ENCODE measurements around the gene IRF1.
"Not testable (repeated sequence)": the region's sequence is repeated elsewhere in the genome, so short reads cannot be mapped to it uniquely, and the experiment has no call there.

The IRF1 gene

GRCh38 chr5:132438267-132438645, 52.3 kb downstream of the IRF1 start:
- not testable (repeated sequence) for H3K9ac ChIP-seq (ENCODE audit: low read length); H2BK5ac ChIP-seq (ENCODE audit: low read depth, low read length, poor library complexity); H3K4ac ChIP-seq (ENCODE audit: low read depth, low read length); H3K36me3 ChIP-seq (ENCODE audit: control insufficient read depth in 1 of 2, insufficient read depth in 2 of 2, low read length in 2 of 2); H2BK120ac ChIP-seq (ENCODE audit: insufficient read depth, low read length, poor library complexity); H3K23ac ChIP-seq (ENCODE audit: low read length); H3K4me2 ChIP-seq (ENCODE audit: low read length); H2BK12ac ChIP-seq (ENCODE audit: low read length); H2AFZ ChIP-seq (ENCODE audit: insufficient read depth, low read length, poor library complexity); H3K27me3 ChIP-seq (ENCODE audit: insufficient read depth, low read length); H3K4me3 ChIP-seq (ENCODE audit: low read depth, low read length); H3K79me2 ChIP-seq (ENCODE audit: control insufficient read depth, insufficient read depth, low read length, poor library complexity); H2AK5ac ChIP-seq (ENCODE audit: low read length); H3K14ac ChIP-seq (ENCODE audit: low read length); H4K91ac ChIP-seq (ENCODE audit: low read depth, low read length); H3K27ac ChIP-seq (ENCODE audit: low read depth, low read length); H4K8ac ChIP-seq (ENCODE audit: low read depth, low read length); H3K9me3 ChIP-seq (ENCODE audit: insufficient read depth, low read depth, low read length); DNase-seq; H4K12ac ChIP-seq (ENCODE audit: low read depth, low read length); H3K18ac ChIP-seq (ENCODE audit: low read length); H3K79me1 ChIP-seq (ENCODE audit: low read length)
- H3K4me1 ChIP-seq (ENCODE audit: control insufficient read depth in 1 of 2, insufficient read depth in 2 of 2, low read length in 2 of 2): peaks cover 0 to 11% of the 10 kb centered on the region in 2 experiments
- WGBS (ENCODE audit: extremely low coverage, insufficient coverage, insufficient read length): no CpG with 5 or more reads among the region's 3 CpGs

DNA sequence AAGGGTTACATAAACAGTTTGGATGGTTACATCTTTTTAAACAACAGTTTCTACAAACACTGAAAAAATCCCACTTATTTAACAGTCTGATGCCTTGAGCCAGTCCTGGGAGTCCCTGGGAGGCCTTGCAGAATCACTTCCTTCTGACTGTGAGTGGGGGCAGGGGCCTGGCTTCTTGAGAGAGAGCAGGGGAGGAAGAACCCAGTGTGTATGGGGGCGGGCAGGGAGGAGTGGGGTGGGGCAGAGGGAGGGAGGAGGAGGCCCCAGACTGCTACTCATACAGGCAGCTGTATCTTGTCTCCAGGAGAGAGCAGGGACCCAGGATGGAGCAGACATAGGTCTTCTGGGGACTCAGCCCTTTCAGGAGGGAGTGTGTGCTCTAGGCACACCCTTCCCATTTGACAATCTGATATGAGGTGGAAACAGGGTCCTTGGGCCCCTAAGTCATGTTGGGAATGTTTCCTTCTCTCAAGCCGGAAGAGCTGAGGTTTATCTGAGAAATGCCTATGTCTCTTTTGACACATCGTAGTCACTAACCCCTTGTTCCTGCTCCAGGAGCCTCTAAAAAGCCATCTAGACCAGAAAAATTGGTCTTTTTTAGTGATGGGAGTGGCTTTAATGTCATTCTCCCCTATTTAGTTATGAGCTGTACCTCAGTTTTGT, 52.8 kb downstream of the IRF1 start:
- H2AK5ac ChIP-seq (ENCODE audit: low read length): no peak overlapping the region
- no peak overlapping the region for H2BK12ac ChIP-seq (ENCODE audit: low read length)
- H4K12ac ChIP-seq (ENCODE audit: low read depth, low read length): no peak overlapping the region
- H3K27me3 ChIP-seq (ENCODE audit: insufficient read depth, low read length): no peaks in the 10 kb centered on the region
- no CpG with 5 or more reads among the region's 3 CpGs for WGBS (ENCODE audit: extremely low coverage, insufficient coverage, insufficient read length)
- no peak overlapping the region for H3K27ac ChIP-seq (ENCODE audit: low read depth, low read length)
- no peak overlapping the region for H2BK120ac ChIP-seq (ENCODE audit: insufficient read depth, low read length, poor library complexity)
- no peak overlapping the region for H3K9ac ChIP-seq (ENCODE audit: low read length)
- peaks cover 2% of the 10 kb centered on the region for H3K79me1 ChIP-seq (ENCODE audit: low read length)
- no peak overlapping the region for H3K23ac ChIP-seq (ENCODE audit: low read length)
- H2BK5ac ChIP-seq (ENCODE audit: low read depth, low read length, poor library complexity): no peak overlapping the region
- no peak overlapping the region for H3K4me2 ChIP-seq (ENCODE audit: low read length)
- H3K4ac ChIP-seq (ENCODE audit: low read depth, low read length): no peak overlapping the region
- no peaks in the 10 kb centered on the region for H3K36me3 ChIP-seq (ENCODE audit: control insufficient read depth in 1 of 2, insufficient read depth in 2 of 2, low read length in 2 of 2)
- peak; percentile 74 to 76 for DNase-seq
- H4K8ac ChIP-seq (ENCODE audit: low read depth, low read length): no peak overlapping the region
- H3K14ac ChIP-seq (ENCODE audit: low read length): no peak overlapping the region
- no peak overlapping the region for H3K18ac ChIP-seq (ENCODE audit: low read length)
- no peaks in the 10 kb centered on the region for H3K9me3 ChIP-seq (ENCODE audit: insufficient read depth, low read depth, low read length)
- H2AFZ ChIP-seq (ENCODE audit: insufficient read depth, low read length, poor library complexity): no peak overlapping the region
- H4K91ac ChIP-seq (ENCODE audit: low read depth, low read length): no peak overlapping the region
- no peaks in the 10 kb centered on the region for H3K79me2 ChIP-seq (ENCODE audit: control insufficient read depth, insufficient read depth, low read length, poor library complexity)
- no peak overlapping the region for H3K4me3 ChIP-seq (ENCODE audit: low read depth, low read length)
- H3K4me1 ChIP-seq (ENCODE audit: control insufficient read depth in 1 of 2, insufficient read depth in 2 of 2, low read length in 2 of 2): peaks cover 0 to 11% of the 10 kb centered on the region in 2 experiments

GRCh38 chr5:132436936-132437335, 53.6 kb downstream of the IRF1 start:
- no peaks in the 10 kb centered on the region for H3K9me3 ChIP-seq (ENCODE audit: insufficient read depth, low read depth, low read length)
- no peak overlapping the region for H3K27ac ChIP-seq (ENCODE audit: low read depth, low read length)
- no peak overlapping the region for H2BK5ac ChIP-seq (ENCODE audit: low read depth, low read length, poor library complexity)
- no peak overlapping the region for H2AFZ ChIP-seq (ENCODE audit: insufficient read depth, low read length, poor library complexity)
- peaks cover 0 to 11% of the 10 kb centered on the region in 2 experiments for H3K4me1 ChIP-seq (ENCODE audit: control insufficient read depth in 1 of 2, insufficient read depth in 2 of 2, low read length in 2 of 2)
- H3K36me3 ChIP-seq (ENCODE audit: control insufficient read depth in 1 of 2, insufficient read depth in 2 of 2, low read length in 2 of 2): no peaks in the 10 kb centered on the region
- no peak overlapping the region for H4K12ac ChIP-seq (ENCODE audit: low read depth, low read length)
- H3K9ac ChIP-seq (ENCODE audit: low read length): no peak overlapping the region
- DNase-seq: no peak
- H2AK5ac ChIP-seq (ENCODE audit: low read length): no peak overlapping the region
- no peaks in the 10 kb centered on the region for H3K79me2 ChIP-seq (ENCODE audit: control insufficient read depth, insufficient read depth, low read length, poor library complexity)
- no peak overlapping the region for H3K4me2 ChIP-seq (ENCODE audit: low read length)
- H3K18ac ChIP-seq (ENCODE audit: low read length): no peak overlapping the region
- H3K14ac ChIP-seq (ENCODE audit: low read length): no peak overlapping the region
- H3K23ac ChIP-seq (ENCODE audit: low read length): no peak overlapping the region
- no peak overlapping the region for H2BK120ac ChIP-seq (ENCODE audit: insufficient read depth, low read length, poor library complexity)
- no peak overlapping the region for H4K91ac ChIP-seq (ENCODE audit: low read depth, low read length)
- H3K4me3 ChIP-seq (ENCODE audit: low read depth, low read length): no peak overlapping the region
- peaks cover 2% of the 10 kb centered on the region for H3K79me1 ChIP-seq (ENCODE audit: low read length)
- WGBS (ENCODE audit: extremely low coverage, insufficient coverage, insufficient read length): no CpG with 5 or more reads among the region's 3 CpGs
- H2BK12ac ChIP-seq (ENCODE audit: low read length): peak overlapping the region; percentile 47
- no peaks in the 10 kb centered on the region for H3K27me3 ChIP-seq (ENCODE audit: insufficient read depth, low read length)
- no peak overlapping the region for H4K8ac ChIP-seq (ENCODE audit: low read depth, low read length)
- no peak overlapping the region for H3K4ac ChIP-seq (ENCODE audit: low read depth, low read length)

GRCh38 chr5:132435886-132436285, 54.7 kb downstream of the IRF1 start:
- peak overlapping the region; percentile 95 for H2AK5ac ChIP-seq (ENCODE audit: low read length)
- no peaks in the 10 kb centered on the region for H3K79me2 ChIP-seq (ENCODE audit: control insufficient read depth, insufficient read depth, low read length, poor library complexity)
- DNase-seq: no peak
- H3K4me1 ChIP-seq (ENCODE audit: control insufficient read depth in 1 of 2, insufficient read depth in 2 of 2, low read length in 2 of 2): peaks cover 0 to 11% of the 10 kb centered on the region in 2 experiments
- H2BK12ac ChIP-seq (ENCODE audit: low read length): peak overlapping the region; percentile 66
- H3K27me3 ChIP-seq (ENCODE audit: insufficient read depth, low read length): no peaks in the 10 kb centered on the region
- no peak overlapping the region for H3K4me3 ChIP-seq (ENCODE audit: low read depth, low read length)
- H2BK120ac ChIP-seq (ENCODE audit: insufficient read depth, low read length, poor library complexity): no peak overlapping the region
- H3K23ac ChIP-seq (ENCODE audit: low read length): no peak overlapping the region
- H3K9me3 ChIP-seq (ENCODE audit: insufficient read depth, low read depth, low read length): no peaks in the 10 kb centered on the region
- WGBS (ENCODE audit: extremely low coverage, insufficient coverage, insufficient read length): no CpG with 5 or more reads among the region's 2 CpGs
- H3K27ac ChIP-seq (ENCODE audit: low read depth, low read length): no peak overlapping the region
- no peak overlapping the region for H2AFZ ChIP-seq (ENCODE audit: insufficient read depth, low read length, poor library complexity)
- no peak overlapping the region for H2BK5ac ChIP-seq (ENCODE audit: low read depth, low read length, poor library complexity)
- no peaks in the 10 kb centered on the region for H3K36me3 ChIP-seq (ENCODE audit: control insufficient read depth in 1 of 2, insufficient read depth in 2 of 2, low read length in 2 of 2)
- no peak overlapping the region for H4K12ac ChIP-seq (ENCODE audit: low read depth, low read length)
- H3K14ac ChIP-seq (ENCODE audit: low read length): no peak overlapping the region
- no peak overlapping the region for H3K4me2 ChIP-seq (ENCODE audit: low read length)
- no peak overlapping the region for H3K4ac ChIP-seq (ENCODE audit: low read depth, low read length)
- no peak overlapping the region for H3K9ac ChIP-seq (ENCODE audit: low read length)
- no peak overlapping the region for H4K8ac ChIP-seq (ENCODE audit: low read depth, low read length)
- H3K79me1 ChIP-seq (ENCODE audit: low read length): peaks cover 2% of the 10 kb centered on the region
- no peak overlapping the region for H3K18ac ChIP-seq (ENCODE audit: low read length)
- peak overlapping the region; percentile 27 for H4K91ac ChIP-seq (ENCODE audit: low read depth, low read length)
